HepG2 (cell line): ENCODE results near the gene PARP16. TPM values are rescaled to one million over a fixed set of nuclear protein-coding genes. Genes with fewer than 3 reads are reported as not detected.

Experiments used
- FOXO1 ChIP-seq: sonication (generic); formaldehyde crosslinking; IDR thresholded peaks from 2 replicates; pipeline ENCODE4 v1.4.0; 2020; ENCODE audit warnings: missing genetic modification reagents
- HES4 ChIP-seq: sonication (generic); formaldehyde crosslinking; IDR thresholded peaks from 2 replicates; pipeline ENCODE4 v1.9.0; 2021; ENCODE audit warnings: mild to moderate bottlenecking, missing genetic modification reagents, borderline replicate concordance
- KLF12 ChIP-seq: sonication (generic); formaldehyde crosslinking; IDR thresholded peaks from 2 replicates; pipeline ENCODE4 v1.4.0; 2020; ENCODE audit warnings: missing genetic modification reagents, borderline replicate concordance
- MEIS1 ChIP-seq: sonication (generic); formaldehyde crosslinking; IDR thresholded peaks from 2 replicates; pipeline ENCODE4 v1.9.0; 2021; ENCODE audit warnings: mild to moderate bottlenecking, missing genetic modification reagents, moderate library complexity, borderline replicate concordance
- SOX6 ChIP-seq, 2 experiments: fragments of 450-650 bp in 1 of 2; sonication (generic) in 1 of 2; formaldehyde crosslinking in 1 of 2; IDR thresholded peaks; 2 replicates each; pipeline versions ENCODE4 v1.4.0 to v1.6.1; 2017 to 2020; ENCODE audit warnings: antibody characterized with exemption in 1 of 2, mild to moderate bottlenecking in 1 of 2, missing genetic modification reagents in 1 of 2
- TCF7L2 ChIP-seq: IDR thresholded peaks from 2 replicates; pipeline ENCODE4 v1.6.1; 2011; ENCODE audit warnings: mild to moderate bottlenecking, low read depth, low read length, moderate library complexity
- ZNF777 ChIP-seq: sonication (generic); formaldehyde crosslinking; IDR thresholded peaks from 2 replicates; pipeline ENCODE4 v1.4.0; 2020; ENCODE audit warnings: missing genetic modification reagents
- ZNF850 ChIP-seq: sonication (generic); formaldehyde crosslinking; conservative IDR thresholded peaks from 2 replicates; pipeline ENCODE4 v1.9.0; 2021; ENCODE audit warnings: mild to moderate bottlenecking, missing genetic modification reagents
- polyA plus RNA-seq, 8 experiments: library from polyadenylated mRNA; depleted of rRNA in 3 of 8; stranded (reverse) in 7 of 8; unstranded in 1 of 8; fragments of >200 nt; fragmentation: Illumina TruSeq in 4 of 8; extraction: Trizol in 4 of 8; gene quantifications; 2 replicates each; pipeline versions ENCODE4 v1.2.1 to v1.2.3, GENCODE V29; 2011 to 2016; ENCODE audit warnings: low read depth in 4 of 8, missing spikeins in 1 of 8, mixed read lengths in 1 of 8; ENCODE audit not compliant: insufficient read depth in 1 of 8
- total RNA-seq, 5 experiments: library from RNA; depleted of rRNA; stranded (reverse); fragments of >200 nt; fragmentation: Illumina TruSeq; extraction: Trizol; gene quantifications; 2 replicates each; pipeline ENCODE4 v1.2.3, GENCODE V29; 2016; ENCODE audit warnings: low read depth in 1 of 5
- TF ChIP-seq, protein P1 (sequence below), 2 experiments: fragments of 450-650 bp in 1 of 2; sonication (generic) in 1 of 2; formaldehyde crosslinking in 1 of 2; IDR thresholded peaks; 2 replicates each; pipeline versions ENCODE4 v1.6.1 to v1.8.0; 2016 to 2022; ENCODE audit warnings: antibody characterized with exemption in 1 of 2, mild to moderate bottlenecking in 1 of 2, missing genetic modification reagents in 1 of 2
- TF ChIP-seq, protein P2 (sequence below): IDR thresholded peaks from 2 replicates; pipeline ENCODE4 v1.6.1; 2012; ENCODE audit warnings: low read depth, low read length, improper control_type of control experiment
- TF ChIP-seq, protein P3 (sequence below): IDR thresholded peaks from 2 replicates; pipeline ENCODE4 v1.4.0; 2020; ENCODE audit warnings: mild to moderate bottlenecking, missing genetic modification reagents

Gene PARP16
- total and polyA plus RNA-seq, 2 of the 13 experiments (the other 11 are each of a cell fraction or from before 2014, with no cell fraction given) = 6.8 to 7.6 TPM

DNA sequence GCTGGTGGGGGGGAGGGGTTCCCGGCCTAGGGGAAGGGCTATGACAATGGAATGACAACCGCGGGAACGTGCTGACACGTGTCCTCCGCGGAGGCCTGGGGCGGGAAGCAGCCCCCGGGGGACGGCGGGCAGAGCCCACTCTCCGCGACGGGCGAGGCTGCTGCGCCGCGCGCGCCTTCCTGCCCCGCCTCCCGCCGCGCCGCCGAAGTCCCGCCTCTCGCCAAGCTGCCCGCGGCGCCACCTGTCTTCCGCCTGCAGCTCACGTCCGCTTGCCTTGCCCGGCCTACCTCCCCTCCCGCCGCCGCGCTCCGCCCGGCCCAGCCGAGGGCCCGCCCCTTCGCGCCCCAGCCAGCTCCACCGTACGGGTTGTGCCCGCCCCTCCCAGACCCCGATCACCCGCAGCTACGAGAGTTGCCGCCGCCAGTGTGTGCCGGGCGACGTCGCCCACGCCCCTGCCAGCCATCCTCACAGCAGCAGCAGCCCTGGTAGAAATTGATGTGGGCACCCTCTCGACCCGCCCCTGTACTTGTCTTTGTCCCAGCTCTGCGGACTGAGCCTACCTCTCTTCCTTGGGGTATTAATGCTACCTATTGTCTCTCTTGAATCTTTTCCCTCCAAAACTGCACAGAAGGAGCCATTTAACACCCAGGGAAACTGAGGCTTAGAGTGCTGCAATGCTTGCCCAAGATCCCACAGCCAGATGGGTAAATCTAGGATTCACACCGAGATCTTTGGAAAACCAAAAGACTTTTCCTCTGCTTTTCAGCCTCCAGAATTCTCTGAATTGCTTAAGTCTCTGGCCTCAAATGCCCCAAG lies at the start of gene PARP16 (continued):
- TF ChIP-seq, protein P1, sequence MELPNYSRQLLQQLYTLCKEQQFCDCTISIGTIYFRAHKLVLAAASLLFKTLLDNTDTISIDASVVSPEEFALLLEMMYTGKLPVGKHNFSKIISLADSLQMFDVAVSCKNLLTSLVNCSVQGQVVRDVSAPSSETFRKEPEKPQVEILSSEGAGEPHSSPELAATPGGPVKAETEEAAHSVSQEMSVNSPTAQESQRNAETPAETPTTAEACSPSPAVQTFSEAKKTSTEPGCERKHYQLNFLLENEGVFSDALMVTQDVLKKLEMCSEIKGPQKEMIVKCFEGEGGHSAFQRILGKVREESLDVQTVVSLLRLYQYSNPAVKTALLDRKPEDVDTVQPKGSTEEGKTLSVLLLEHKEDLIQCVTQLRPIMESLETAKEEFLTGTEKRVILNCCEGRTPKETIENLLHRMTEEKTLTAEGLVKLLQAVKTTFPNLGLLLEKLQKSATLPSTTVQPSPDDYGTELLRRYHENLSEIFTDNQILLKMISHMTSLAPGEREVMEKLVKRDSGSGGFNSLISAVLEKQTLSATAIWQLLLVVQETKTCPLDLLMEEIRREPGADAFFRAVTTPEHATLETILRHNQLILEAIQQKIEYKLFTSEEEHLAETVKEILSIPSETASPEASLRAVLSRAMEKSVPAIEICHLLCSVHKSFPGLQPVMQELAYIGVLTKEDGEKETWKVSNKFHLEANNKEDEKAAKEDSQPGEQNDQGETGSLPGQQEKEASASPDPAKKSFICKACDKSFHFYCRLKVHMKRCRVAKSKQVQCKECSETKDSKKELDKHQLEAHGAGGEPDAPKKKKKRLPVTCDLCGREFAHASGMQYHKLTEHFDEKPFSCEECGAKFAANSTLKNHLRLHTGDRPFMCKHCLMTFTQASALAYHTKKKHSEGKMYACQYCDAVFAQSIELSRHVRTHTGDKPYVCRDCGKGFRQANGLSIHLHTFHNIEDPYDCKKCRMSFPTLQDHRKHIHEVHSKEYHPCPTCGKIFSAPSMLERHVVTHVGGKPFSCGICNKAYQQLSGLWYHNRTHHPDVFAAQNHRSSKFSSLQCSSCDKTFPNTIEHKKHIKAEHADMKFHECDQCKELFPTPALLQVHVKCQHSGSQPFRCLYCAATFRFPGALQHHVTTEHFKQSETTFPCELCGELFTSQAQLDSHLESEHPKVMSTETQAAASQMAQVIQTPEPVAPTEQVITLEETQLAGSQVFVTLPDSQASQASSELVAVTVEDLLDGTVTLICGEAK (IDR thresholded peaks at IDR 0.05) = no peak
- TF ChIP-seq, protein P1 (CRISPR knock-in tag; IDR thresholded peaks at IDR 0.05) = 0 out of 2 replicates have a peak, but pooled peaks have one; percentile 3
- TF ChIP-seq KLF12 (CRISPR knock-in tag) (0 out of 2 replicates have a peak, but pooled peaks have one; percentile 59), MEIS1 (CRISPR knock-in tag) (0 out of 2 replicates have a peak, but pooled peaks have one; percentile 24), HES4 (CRISPR knock-in tag) (peak; percentile 71; the same call in 1 of the 2 replicates), ZNF777 (CRISPR knock-in tag) (peak; percentile 75; the same call in 1 of the 2 replicates), SOX6 (IDR thresholded peaks at IDR 0.05) (no peak), SOX6 (CRISPR knock-in tag; IDR thresholded peaks at IDR 0.05) (peak; percentile 39; the same call in 1 of the 2 replicates), FOXO1 (CRISPR knock-in tag) (0 out of 2 replicates have a peak, but pooled peaks have one; percentile 10), ZNF850 (CRISPR knock-in tag) (no peak), TCF7L2 (no peak)
- TF ChIP-seq, protein P2, sequence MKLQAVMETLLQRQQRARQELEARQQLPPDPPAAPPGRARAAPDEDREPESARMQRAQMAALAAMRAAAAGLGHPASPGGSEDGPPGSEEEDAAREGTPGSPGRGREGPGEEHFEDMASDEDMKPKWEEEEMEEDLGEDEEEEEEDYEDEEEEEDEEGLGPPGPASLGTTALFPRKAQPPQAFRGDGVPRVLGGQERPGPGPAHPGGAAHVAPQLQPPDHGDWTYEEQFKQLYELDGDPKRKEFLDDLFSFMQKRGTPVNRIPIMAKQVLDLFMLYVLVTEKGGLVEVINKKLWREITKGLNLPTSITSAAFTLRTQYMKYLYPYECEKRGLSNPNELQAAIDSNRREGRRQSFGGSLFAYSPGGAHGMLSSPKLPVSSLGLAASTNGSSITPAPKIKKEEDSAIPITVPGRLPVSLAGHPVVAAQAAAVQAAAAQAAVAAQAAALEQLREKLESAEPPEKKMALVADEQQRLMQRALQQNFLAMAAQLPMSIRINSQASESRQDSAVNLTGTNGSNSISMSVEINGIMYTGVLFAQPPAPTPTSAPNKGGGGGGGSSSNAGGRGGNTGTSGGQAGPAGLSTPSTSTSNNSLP = no peak
- TF ChIP-seq, protein P3, sequence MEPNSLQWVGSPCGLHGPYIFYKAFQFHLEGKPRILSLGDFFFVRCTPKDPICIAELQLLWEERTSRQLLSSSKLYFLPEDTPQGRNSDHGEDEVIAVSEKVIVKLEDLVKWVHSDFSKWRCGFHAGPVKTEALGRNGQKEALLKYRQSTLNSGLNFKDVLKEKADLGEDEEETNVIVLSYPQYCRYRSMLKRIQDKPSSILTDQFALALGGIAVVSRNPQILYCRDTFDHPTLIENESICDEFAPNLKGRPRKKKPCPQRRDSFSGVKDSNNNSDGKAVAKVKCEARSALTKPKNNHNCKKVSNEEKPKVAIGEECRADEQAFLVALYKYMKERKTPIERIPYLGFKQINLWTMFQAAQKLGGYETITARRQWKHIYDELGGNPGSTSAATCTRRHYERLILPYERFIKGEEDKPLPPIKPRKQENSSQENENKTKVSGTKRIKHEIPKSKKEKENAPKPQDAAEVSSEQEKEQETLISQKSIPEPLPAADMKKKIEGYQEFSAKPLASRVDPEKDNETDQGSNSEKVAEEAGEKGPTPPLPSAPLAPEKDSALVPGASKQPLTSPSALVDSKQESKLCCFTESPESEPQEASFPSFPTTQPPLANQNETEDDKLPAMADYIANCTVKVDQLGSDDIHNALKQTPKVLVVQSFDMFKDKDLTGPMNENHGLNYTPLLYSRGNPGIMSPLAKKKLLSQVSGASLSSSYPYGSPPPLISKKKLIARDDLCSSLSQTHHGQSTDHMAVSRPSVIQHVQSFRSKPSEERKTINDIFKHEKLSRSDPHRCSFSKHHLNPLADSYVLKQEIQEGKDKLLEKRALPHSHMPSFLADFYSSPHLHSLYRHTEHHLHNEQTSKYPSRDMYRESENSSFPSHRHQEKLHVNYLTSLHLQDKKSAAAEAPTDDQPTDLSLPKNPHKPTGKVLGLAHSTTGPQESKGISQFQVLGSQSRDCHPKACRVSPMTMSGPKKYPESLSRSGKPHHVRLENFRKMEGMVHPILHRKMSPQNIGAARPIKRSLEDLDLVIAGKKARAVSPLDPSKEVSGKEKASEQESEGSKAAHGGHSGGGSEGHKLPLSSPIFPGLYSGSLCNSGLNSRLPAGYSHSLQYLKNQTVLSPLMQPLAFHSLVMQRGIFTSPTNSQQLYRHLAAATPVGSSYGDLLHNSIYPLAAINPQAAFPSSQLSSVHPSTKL = no peak
